Chondrocyte (in vitro differentiated cells): ENCODE results near the gene CTIF. TPM values are rescaled to one million over a fixed set of nuclear protein-coding genes. Genes with fewer than 3 reads are reported as not detected.

Experiments used
- DNase-seq: peaks from one replicate; pipeline ENCODE4 v3.0.0; 2021; ENCODE audit warnings: mixed read lengths, low spot score
- H3K27ac Mint-ChIP-seq: one replicate; pipeline ENCODE4 v1.8.0; 2021; ENCODE audit warnings: mild to moderate bottlenecking, moderate library complexity, mixed read lengths; ENCODE audit not compliant: unreplicated experiment
- H3K27me3 Mint-ChIP-seq: 2 replicates; pipeline ENCODE4 v1.8.0; 2021; ENCODE audit warnings: low read depth, mixed read lengths
- H3K36me3 Mint-ChIP-seq: 2 replicates; pipeline ENCODE4 v1.8.0; 2021; ENCODE audit warnings: low read depth, mixed read lengths
- H3K4me1 Mint-ChIP-seq: 2 replicates; pipeline ENCODE4 v1.8.0; 2021; ENCODE audit warnings: low read depth, mild to moderate bottlenecking, mixed read lengths
- H3K4me3 Mint-ChIP-seq: one replicate; pipeline ENCODE4 v1.8.0; 2021; ENCODE audit warnings: mild to moderate bottlenecking, moderate library complexity, mixed read lengths; ENCODE audit not compliant: unreplicated experiment
- H3K9me3 Mint-ChIP-seq: 2 replicates; pipeline ENCODE4 v1.8.0; 2021; ENCODE audit warnings: low read depth, mixed read lengths
- total RNA-seq: library from RNA; stranded (reverse); gene quantifications from 3 replicates; pipeline ENCODE4 v1.2.1, GENCODE V29; 2021
- TF ChIP-seq, protein P1 (sequence below): fragments of 200-600 bp; sonication (generic); IDR thresholded peaks from 2 replicates; pipeline ENCODE4 v1.5.0; 2021; ENCODE audit warnings: antibody characterized with exemption, mild to moderate bottlenecking, moderate library complexity

CTIF gene
- total RNA-seq, 1 donor from 2014 or later: 184 TPM

DNA sequence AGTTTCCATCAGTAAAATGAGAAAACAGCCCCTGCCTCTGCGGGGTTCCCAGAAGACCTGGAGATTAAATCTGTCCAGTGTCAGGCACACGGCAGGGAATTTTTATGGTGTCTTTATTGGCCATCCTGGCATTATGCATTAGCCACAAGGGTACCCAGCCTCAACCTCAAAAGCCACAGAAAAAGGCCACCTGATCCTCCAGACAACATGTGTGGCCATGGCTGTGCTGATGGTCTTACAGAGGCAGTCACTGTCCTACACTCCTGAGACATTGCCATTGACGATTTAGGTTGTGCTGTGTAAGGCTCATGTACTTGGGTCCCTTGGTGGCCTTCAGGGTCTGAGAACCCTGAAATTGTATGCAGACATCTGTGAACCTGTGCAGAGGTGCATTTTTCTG, 296.3 kb downstream of the CTIF start:
- Mint-ChIP-seq H3K4me1 (peaks cover 88% of the 10 kb centered on the region), H3K9me3 (no peaks in the 10 kb centered on the region), H3K4me3 (no peak overlapping the region), H3K27ac (peak overlapping the region; percentile 94), H3K36me3 (peaks cover 4% of the 10 kb centered on the region), H3K27me3 (no peaks in the 10 kb centered on the region)
- TF ChIP-seq, protein P1, sequence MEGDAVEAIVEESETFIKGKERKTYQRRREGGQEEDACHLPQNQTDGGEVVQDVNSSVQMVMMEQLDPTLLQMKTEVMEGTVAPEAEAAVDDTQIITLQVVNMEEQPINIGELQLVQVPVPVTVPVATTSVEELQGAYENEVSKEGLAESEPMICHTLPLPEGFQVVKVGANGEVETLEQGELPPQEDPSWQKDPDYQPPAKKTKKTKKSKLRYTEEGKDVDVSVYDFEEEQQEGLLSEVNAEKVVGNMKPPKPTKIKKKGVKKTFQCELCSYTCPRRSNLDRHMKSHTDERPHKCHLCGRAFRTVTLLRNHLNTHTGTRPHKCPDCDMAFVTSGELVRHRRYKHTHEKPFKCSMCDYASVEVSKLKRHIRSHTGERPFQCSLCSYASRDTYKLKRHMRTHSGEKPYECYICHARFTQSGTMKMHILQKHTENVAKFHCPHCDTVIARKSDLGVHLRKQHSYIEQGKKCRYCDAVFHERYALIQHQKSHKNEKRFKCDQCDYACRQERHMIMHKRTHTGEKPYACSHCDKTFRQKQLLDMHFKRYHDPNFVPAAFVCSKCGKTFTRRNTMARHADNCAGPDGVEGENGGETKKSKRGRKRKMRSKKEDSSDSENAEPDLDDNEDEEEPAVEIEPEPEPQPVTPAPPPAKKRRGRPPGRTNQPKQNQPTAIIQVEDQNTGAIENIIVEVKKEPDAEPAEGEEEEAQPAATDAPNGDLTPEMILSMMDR: no peak
- DNase-seq: peak; percentile 6

DNA sequence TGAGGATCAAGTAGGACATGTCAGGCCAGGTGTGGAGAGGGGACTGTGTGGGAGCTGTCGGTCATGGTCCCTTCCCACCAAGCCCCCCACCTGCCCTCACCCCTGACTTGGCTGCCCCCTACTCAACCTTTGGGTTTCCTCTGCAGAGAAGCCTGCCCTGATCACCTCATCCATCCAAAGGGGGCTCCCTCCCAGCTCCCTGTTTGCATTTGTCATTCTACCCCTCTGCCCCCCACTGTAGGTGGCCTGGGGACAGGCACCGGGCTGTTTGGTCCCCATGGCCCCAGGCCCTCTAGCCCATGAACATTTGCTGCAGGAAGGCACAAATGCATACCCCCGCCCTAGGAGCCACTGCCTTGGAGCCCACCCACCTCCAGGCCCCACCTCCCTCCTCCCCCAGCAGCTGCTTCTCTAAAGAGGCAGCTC, 296.9 kb downstream of the CTIF start:
- Mint-ChIP-seq H3K9me3 (no peaks in the 10 kb centered on the region), H3K36me3 (peaks cover 4% of the 10 kb centered on the region), H3K27ac (peak overlapping the region; percentile 57), H3K4me3 (no peak overlapping the region), H3K4me1 (peaks cover 88% of the 10 kb centered on the region), H3K27me3 (no peaks in the 10 kb centered on the region)
- peak; percentile 72 for DNase-seq
- TF ChIP-seq, protein P1: no peak

DNA sequence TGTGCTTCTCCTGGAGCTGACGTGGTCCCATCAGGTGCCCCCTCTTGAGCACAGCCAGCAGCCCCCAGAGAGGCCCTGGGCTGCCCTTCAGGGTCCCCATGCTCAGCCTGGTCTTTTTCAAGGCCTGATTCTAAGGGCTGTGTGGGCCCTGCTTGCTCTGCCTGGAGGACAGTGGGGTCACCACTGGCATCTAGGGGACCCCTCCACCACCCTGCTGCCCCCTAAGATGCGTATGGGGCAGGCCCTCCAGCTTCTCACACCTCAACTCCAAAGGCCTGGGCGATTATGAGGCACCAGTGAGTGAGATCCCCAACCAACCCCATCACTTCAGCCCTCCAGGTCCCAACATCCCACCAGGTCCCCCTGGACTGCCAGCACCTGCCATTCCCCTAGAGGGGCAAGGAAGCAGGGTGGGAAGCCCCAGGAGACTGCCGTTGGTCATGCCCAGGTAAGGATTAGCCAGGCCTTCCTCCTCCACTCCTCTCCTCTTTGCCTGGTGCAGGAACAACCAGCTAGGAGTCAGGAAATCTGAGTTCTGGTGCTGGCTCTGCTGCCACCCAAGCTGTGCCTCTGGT, 297.5 kb downstream of the CTIF start:
- Mint-ChIP-seq H3K27ac (peak overlapping the region; percentile 57), H3K4me1 (peaks cover 87% of the 10 kb centered on the region)

DNA sequence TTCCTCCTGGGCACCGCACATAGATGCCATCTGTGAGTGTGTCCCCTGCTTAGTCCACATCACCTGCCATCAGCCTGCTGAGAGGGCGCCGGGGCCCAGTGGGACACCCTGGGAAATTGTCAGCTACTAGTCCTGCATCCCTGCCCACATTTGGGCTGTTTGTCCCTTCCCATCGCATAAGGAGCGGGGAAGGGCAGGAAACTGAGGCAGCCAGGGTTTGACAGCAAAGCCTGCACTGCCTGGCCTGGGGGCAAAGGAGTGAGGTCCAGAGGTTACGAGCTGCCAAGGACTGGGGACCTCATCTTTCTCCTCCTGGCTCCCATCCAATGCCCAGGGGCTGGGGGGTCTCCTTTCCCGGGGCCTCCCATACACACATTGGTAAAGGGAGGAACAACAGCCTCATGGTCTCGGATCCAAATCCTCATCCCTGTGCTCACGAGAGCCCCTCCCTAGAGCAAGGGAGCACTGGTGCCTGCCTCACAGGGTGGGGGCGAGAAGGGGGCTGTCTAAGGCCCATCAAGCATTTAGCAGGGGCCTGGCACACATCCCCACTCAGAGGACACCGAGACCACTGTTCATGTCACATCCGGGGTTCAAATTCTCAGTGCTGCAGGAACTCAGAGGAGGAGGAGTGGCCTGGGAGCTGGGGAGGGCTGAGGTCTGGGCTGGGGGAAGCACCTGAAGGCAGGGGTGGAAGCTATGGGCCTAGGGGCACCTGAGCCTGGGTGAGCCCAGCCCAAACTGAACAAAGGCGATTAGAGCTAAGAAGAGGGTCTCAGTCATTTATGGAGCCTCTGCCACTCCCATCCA, 298.2 kb downstream of the CTIF start:
- H3K27me3 Mint-ChIP-seq: no peaks in the 10 kb centered on the region
- peaks cover 2% of the 10 kb centered on the region for H3K36me3 Mint-ChIP-seq
- H3K4me3 Mint-ChIP-seq: no peak overlapping the region
- H3K4me1 Mint-ChIP-seq: peaks cover 87% of the 10 kb centered on the region
- H3K9me3 Mint-ChIP-seq: no peaks in the 10 kb centered on the region
- peak; percentile 72 for DNase-seq
- H3K27ac Mint-ChIP-seq: peak overlapping the region; percentile 97
- TF ChIP-seq, protein P1: no peak

More for the DNA sequence above, 297.5 kb downstream of the CTIF start:
- H3K9me3 Mint-ChIP-seq: no peaks in the 10 kb centered on the region
- no peaks in the 10 kb centered on the region for H3K27me3 Mint-ChIP-seq
- H3K36me3 Mint-ChIP-seq: peaks cover 3% of the 10 kb centered on the region
- DNase-seq: no peak
- TF ChIP-seq, protein P1: no peak
- H3K4me3 Mint-ChIP-seq: no peak overlapping the region

DNA sequence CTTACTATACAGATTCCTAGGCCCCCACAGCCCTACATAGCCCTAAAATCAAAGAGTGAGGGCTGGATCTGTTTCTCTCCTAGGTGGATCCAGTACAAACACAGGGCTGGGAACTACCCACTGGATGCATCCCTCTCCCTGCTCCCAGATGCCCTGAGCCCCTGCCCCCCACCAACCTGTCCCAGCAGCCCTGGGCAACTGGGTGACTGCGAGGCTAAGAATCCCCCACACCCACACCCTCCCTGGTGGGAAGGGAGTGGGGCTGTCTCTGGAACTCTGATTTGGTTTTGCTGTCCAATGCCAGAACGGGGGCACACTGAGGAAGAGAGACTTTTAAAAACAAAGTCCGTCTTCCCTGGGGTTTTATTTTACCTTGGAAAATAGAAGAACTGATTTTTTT, 298.8 kb downstream of the CTIF start:
- H3K36me3 Mint-ChIP-seq: peaks cover 2% of the 10 kb centered on the region
- peak; percentile 42 for DNase-seq
- TF ChIP-seq, protein P1: no peak
- no peak overlapping the region for H3K4me3 Mint-ChIP-seq
- peak overlapping the region; percentile 97 for H3K27ac Mint-ChIP-seq
- H3K27me3 Mint-ChIP-seq: no peaks in the 10 kb centered on the region
- peaks cover 87% of the 10 kb centered on the region for H3K4me1 Mint-ChIP-seq
- H3K9me3 Mint-ChIP-seq: no peaks in the 10 kb centered on the region
